Sigmoid colon (tissue), 7 donors: ENCODE data around the gene CSNK1E. TPM values are rescaled to one million over a fixed set of nuclear protein-coding genes. Genes with fewer than 3 reads are reported as not detected.
"Not testable (repeated sequence)": the region's sequence is repeated elsewhere in the genome, so short reads cannot be mapped to it uniquely, and the experiment has no call there.

ENCODE experiments used
- DNase-seq: peaks from one replicate; pipeline ENCODE4 v3.0.0-alpha.2; 2019
- H3K27ac ChIP-seq, 4 donors: fragments of 200-600 bp; sonication (generic); one replicate each; pipeline ENCODE4 v1.5.1; 2016 to 2019; ENCODE audit warnings: mild to moderate bottlenecking in 1 of 4
- H3K27me3 ChIP-seq, 3 donors: fragments of 200-600 bp; sonication (generic); one replicate each; pipeline ENCODE4 v1.5.1; 2019; ENCODE audit warnings: mild to moderate bottlenecking in 1 of 3
- H3K36me3 ChIP-seq, 4 donors: fragments of 200-600 bp; sonication (generic); one replicate each; pipeline ENCODE4 v1.5.1; 2016 to 2019
- H3K4me1 ChIP-seq, 4 donors: fragments of 200-600 bp; sonication (generic); one replicate each; pipeline ENCODE4 v1.5.1; 2017 to 2019
- H3K4me3 ChIP-seq, 4 donors: fragments of 200-600 bp; sonication (generic); one replicate each; pipeline ENCODE4 v1.5.1; 2017 to 2019; ENCODE audit warnings: mild to moderate bottlenecking in 2 of 4, moderate library complexity in 1 of 4
- H3K9me3 ChIP-seq, 4 donors: fragments of 200-600 bp in 3 of 4; sonication (generic) in 3 of 4; one replicate each; pipeline versions ENCODE4 v1.5.1 to v1.6.1; 2013 to 2019
- CTCF ChIP-seq, 4 experiments: fragments of 450-650 bp in 3 of 4; fragments of 200-600 bp in 1 of 4; IDR thresholded peaks; one replicate each; pipeline ENCODE4 v1.5.1; 2016 to 2019; ENCODE audit warnings: antibody characterized with exemption in 4 of 4, mild to moderate bottlenecking in 3 of 4, moderate library complexity in 2 of 4
- EP300 ChIP-seq, 4 donors: sonication (generic); formaldehyde crosslinking; IDR thresholded peaks; one replicate each; pipeline ENCODE4 v1.6.1; 2017; ENCODE audit warnings: antibody characterized with exemption in 4 of 4
- POLR2A ChIP-seq, 2 donors: fragments of 450-650 bp; IDR thresholded peaks; one replicate each; pipeline ENCODE4 v1.6.1; 2016; ENCODE audit warnings: antibody characterized with exemption in 2 of 2, mild to moderate bottlenecking in 2 of 2, moderate library complexity in 2 of 2
- POLR2AphosphoS5 ChIP-seq, 4 donors: sonication (generic); formaldehyde crosslinking; IDR thresholded peaks; one replicate each; pipeline ENCODE4 v1.6.1; 2017; ENCODE audit warnings: antibody characterized with exemption in 4 of 4
- WGBS, 2 donors: extraction: QIAGEN DNeasy Blood & Tissue Kit; methylation state at CpG; one replicate each; pipeline ENCODE4 v1.1.7; 2013; 5-methylcytosine and 5-hydroxymethylcytosine counted together
- intact Hi-C: fragments of 100-400 bp; cut with DNase I; formaldehyde crosslinking; loops from one replicate; pipeline ENCODE4 v1.15.1; 2023
- polyA plus RNA-seq, 3 donors: library from polyadenylated mRNA; stranded (reverse); fragments of 200-250 nt; gene quantifications; one replicate each; pipeline ENCODE4 v1.2.3, GENCODE V29; 2013
- total RNA-seq, 4 donors: library from RNA; depleted of rRNA; stranded (reverse); fragments of >200 nt; gene quantifications; one replicate each; pipeline ENCODE4 v1.1.0, GENCODE V29; 2016
- donor health status: healthy with polysubstance abuse.
- donor health status: Bipolar disorder and iron deficiency.
- donor health status: healthy.

The CSNK1E gene
- total and polyA plus RNA-seq, 7 donors, result 33.6 to 116 (median 63.7) TPM

DNA sequence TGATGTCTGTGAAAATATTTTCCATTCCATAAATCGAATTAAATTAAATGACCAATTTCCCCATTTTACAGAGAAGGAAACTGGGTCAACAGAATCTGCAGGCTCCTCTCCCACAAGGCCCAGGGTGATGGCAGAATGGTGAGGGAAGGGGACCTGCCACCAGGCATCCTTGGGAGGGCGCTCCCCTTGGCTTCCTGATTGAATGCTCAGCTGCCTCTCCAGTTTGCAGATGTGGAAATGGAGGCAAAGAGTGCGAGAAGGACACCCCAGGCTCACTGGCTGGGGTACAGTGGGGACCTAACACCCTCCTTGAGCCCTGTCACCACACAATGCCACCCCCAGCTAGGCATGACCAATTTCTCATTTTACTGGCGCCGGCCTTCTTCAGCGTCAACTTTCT lies 28.5 kb upstream of the CSNK1E start:
- Histone ChIP-seq H3K9me3 (no peaks in the 10 kb centered on the region), H3K4me3 (no peak overlapping the region), H3K27me3 (peaks cover 0 to 8% (median 0%) of the 10 kb centered on the region in 3 donors), H3K4me1 (no peaks in the 10 kb centered on the region), H3K27ac (no peak overlapping the region), H3K36me3 (no peaks in the 10 kb centered on the region)
- 93 to 96% methylated on average over 6 of the region's 6 CpGs for WGBS, 2 donors
- DNase-seq, result peak; percentile 28
- intact Hi-C loops, result no loop called here
- TF ChIP-seq EP300 (IDR thresholded peaks at IDR 0.05) (no peak), CTCF (IDR thresholded peaks at IDR 0.05) (no peak), POLR2A (IDR thresholded peaks at IDR 0.05) (no peak), POLR2AphosphoS5 (IDR thresholded peaks at IDR 0.05) (no peak)

- H3K27ac ChIP-seq, H3K36me3 ChIP-seq, H3K4me3 ChIP-seq, intact Hi-C loops, H3K9me3 ChIP-seq, H3K27me3 ChIP-seq: not testable (repeated sequence)
- peak; percentile 37 for DNase-seq
- H3K4me1 ChIP-seq, result peaks cover 0 to 11% (median 7%) of the 10 kb centered on the region in 4 donors
- 85 to 94% methylated on average over 6 of the region's 6 CpGs for WGBS, 2 donors
Observed at GRCh38 chr22:38339893-38340292, 22.7 kb upstream of the CSNK1E start.

GRCh38 chr22:38338772-38339379 lies 21.6 kb upstream of the CSNK1E start:
- Histone ChIP-seq H3K36me3 (no peaks in the 10 kb centered on the region), H3K27ac (no peak overlapping the region), H3K4me3 (no peak overlapping the region), H3K4me1 (peaks cover 0 to 11% (median 7%) of the 10 kb centered on the region in 4 donors), H3K9me3 (no peaks in the 10 kb centered on the region), H3K27me3 (peaks cover 0 to 10% (median 0%) of the 10 kb centered on the region in 3 donors)
- TF ChIP-seq POLR2A (IDR thresholded peaks at IDR 0.05), result no peak
- TF ChIP-seq EP300 (IDR thresholded peaks at IDR 0.05), result no peak
- no peak for TF ChIP-seq CTCF (IDR thresholded peaks at IDR 0.05)
- TF ChIP-seq POLR2AphosphoS5 (IDR thresholded peaks at IDR 0.05), result no peak
- intact Hi-C loops, result no loop called here
- DNase-seq, result peak; percentile 25
- WGBS, 2 donors, result 94 to 95% methylated on average over 4 of the region's 4 CpGs

DNA sequence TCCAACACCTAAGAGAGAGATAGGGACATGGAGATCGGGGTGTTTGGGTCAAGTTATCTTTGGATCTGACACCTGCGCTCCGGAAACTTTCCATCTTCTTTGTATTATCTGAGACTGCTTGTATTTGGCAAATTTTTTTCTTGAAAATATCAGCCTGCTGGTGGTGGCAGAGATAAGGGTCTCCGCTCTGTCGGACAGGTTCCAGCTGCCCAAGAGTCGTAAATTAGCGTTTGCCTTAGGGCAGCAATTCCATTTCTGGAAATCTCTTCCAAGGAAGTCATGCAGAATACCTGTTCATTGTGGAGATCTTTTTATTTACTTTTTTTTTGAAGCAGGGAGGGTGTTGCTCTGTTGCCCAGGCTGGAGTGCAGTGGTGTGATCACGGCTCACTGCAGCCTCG lies 19.5 kb upstream of the CSNK1E start:
- no peak for TF ChIP-seq POLR2A (IDR thresholded peaks at IDR 0.05)
- TF ChIP-seq POLR2AphosphoS5 (IDR thresholded peaks at IDR 0.05), result no peak
- TF ChIP-seq EP300 (IDR thresholded peaks at IDR 0.05), result no peak
- TF ChIP-seq CTCF (IDR thresholded peaks at IDR 0.05), result no peak
- H3K36me3 ChIP-seq, result no peaks in the 10 kb centered on the region
- peak overlapping the region in 1 of 4 donors; percentile 46 for H3K4me3 ChIP-seq
- peaks cover 0 to 11% (median 7%) of the 10 kb centered on the region in 4 donors for H3K4me1 ChIP-seq
- no peak overlapping the region for H3K27ac ChIP-seq
- DNase-seq, result no peak
- H3K9me3 ChIP-seq, result no peaks in the 10 kb centered on the region
- H3K27me3 ChIP-seq, result peaks cover 0 to 14% (median 0%) of the 10 kb centered on the region in 3 donors
- intact Hi-C loops, result no loop called here
- WGBS, 2 donors, result 28 to 55% methylated on average over 9 of the region's 9 CpGs

GRCh38 chr22:38335077-38335476 lies 17.8 kb upstream of the CSNK1E start:
- DNase-seq, result no peak

More at GRCh38 chr22:38335077-38335476, 17.8 kb upstream of the CSNK1E start:
- Histone ChIP-seq H3K36me3 (no peaks in the 10 kb centered on the region), H3K27ac (no peak overlapping the region), H3K4me3 (no peak overlapping the region), H3K4me1 (peaks cover 0 to 11% (median 7%) of the 10 kb centered on the region in 4 donors), H3K9me3 (no peaks in the 10 kb centered on the region), H3K27me3 (peaks cover 0 to 14% (median 0%) of the 10 kb centered on the region in 3 donors)
- 68 to 77% methylated on average over 3 of the region's 3 CpGs for WGBS, 2 donors
- intact Hi-C loops, result no loop called here
- TF ChIP-seq POLR2A (IDR thresholded peaks at IDR 0.05) (no peak), EP300 (IDR thresholded peaks at IDR 0.05) (no peak), CTCF (IDR thresholded peaks at IDR 0.05) (no peak), POLR2AphosphoS5 (IDR thresholded peaks at IDR 0.05) (no peak)
